NCI-H2227 (cell line): ENCODE measurements around the gene PRSS1.
"Not testable (repeated sequence)": the region's sequence is repeated elsewhere in the genome, so short reads cannot be mapped to it uniquely, and the experiment has no call there.

Experiments used
- DNase-seq: peaks from one replicate; lab custom pipeline; 2025; ENCODE audit not compliant: unreplicated experiment; lab: John Stamatoyannopoulos, UW

PRSS1 gene

GRCh38 chr7:142749218-142749993, at the start of gene PRSS1:
PRSS1 (plus strand) TSS chr7:142749472; CDS start chr7:142749485, 13 bp downstream.
- no peak for DNase-seq

GRCh38 chr7:142700935-142701334, 48.3 kb upstream of the PRSS1 start:
- DNase-seq, result not testable (repeated sequence)

GRCh38 chr7:142703655-142704305, 45.5 kb upstream of the PRSS1 start:
- no peak for DNase-seq

- not testable (repeated sequence) for DNase-seq
These were observed 40.5 kb upstream of the PRSS1 start for GRCh38 chr7:142708726-142709125.

GRCh38 chr7:142709921-142710320, 39.4 kb upstream of the PRSS1 start:
- DNase-seq, result no peak

DNA sequence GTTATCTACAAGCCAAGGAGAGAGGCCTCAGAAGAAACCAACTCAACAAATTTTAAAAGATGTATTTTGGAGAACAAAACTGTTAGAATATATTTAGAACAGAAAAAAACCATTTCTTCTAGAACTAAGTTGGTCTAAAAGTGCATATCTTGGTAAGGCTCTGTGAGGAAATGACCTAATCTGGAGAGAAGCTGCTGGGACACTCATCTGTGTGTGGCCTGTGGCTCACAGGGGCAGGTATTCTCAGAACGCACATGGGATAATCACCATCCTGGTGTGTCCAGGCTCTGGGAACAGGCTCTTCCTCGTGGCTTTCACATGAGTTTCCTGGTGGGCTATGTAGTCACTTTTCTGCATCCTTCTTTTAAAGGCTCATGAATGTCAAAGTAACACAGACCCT, 38.1 kb upstream of the PRSS1 start:
- DNase-seq, result no peak

DNA sequence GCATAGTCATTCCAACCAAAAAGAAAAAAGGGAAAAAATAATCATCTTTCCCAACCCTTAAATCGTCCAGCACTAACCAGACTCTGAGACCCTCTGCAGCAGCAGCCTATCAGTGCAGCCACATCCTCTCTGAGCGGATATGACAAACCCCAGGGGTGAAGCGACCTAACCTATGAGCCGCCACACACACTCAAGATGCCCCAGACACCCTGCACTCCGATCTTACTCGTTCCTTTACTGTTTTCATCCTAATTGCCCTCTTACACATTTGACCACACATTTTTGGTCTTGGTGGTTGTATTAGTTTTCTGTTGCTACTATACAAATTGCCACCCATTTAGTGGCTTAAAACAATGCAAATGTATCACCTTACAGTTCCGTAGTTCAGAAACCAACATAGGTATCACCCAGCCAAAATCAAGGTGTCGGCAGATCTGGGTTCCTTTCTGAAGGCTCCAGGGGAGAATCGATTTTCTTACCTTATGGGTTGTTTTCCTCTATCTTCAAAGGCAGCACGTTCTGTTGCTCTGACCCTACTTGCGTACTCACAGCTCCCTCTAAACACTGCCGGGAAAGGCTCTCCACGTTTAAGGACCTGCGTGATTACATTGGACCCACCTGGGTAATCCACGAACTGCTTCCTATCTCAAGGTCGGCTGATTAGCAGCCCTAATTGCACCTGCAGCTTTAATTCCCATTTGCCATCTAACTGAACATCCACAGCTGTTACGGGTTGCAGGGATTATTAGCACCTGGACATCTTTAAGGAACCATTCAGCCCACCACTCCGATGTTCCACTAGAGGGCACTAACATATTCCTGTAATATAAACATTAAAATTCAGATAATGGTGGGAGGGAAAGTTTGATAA, 37.3 kb upstream of the PRSS1 start:
- DNase-seq, result no peak

DNA sequence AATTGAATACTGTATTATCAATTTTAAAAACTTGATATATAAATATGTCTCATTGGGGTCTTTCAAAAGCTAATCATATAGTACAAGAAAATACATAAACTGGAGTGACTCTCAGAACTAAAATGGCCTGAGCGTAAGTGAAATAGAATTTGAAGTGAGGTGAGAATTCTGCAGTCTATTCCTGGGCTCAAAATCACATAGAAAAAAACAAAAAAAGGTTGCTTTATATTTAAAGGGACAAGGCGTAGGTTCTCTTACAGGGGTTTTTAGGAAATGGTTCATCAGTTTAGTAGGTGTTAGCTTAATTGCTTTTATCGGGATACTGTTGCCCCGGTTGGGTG, 36.7 kb upstream of the PRSS1 start:
- no peak for DNase-seq

DNA sequence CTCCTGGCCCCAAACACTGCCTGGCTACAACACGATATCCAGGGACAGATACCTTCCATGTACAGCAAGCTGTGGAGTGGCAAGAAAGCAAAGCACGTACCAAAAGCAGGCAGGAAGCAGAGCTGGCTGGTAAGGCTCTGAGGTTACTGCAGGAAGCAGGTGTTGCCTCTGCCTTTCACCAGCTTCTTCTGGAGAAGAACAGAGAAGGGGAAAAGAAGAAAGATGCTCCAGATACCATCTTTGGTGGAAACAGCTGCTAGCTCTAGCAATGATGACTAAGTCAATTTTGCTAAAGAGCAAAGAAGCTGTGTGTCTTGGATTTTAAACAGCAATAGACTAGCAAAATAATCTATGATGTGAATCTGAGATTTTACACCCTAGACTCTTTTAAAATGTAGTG, 34.9 kb upstream of the PRSS1 start:
- DNase-seq, result no peak

- no peak for DNase-seq
These were observed 32.7 kb upstream of the PRSS1 start for GRCh38 chr7:142716596-142716995.

DNA sequence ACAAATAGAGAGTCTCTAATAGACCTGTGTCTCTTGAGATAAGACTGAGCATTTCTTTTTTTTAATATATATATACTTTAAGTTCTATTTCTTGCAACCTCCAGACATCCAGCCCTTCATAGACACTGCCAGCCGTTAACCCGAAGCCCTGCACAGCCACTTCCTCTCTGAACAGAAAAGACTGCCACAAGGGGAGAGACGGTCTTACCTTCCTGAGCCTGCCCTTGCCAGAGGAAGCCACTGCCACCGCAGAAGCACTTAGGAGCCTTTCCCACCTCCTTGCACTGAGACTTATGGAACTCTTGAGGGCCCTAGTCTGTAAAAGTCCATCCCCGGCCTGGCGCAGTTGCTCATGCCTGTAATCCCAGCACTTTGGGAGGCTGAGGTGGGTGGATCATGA, 31.8 kb upstream of the PRSS1 start:
- DNase-seq, result no peak

- no peak for DNase-seq
These were observed 31.0 kb upstream of the PRSS1 start for GRCh38 chr7:142718313-142718712.

DNA sequence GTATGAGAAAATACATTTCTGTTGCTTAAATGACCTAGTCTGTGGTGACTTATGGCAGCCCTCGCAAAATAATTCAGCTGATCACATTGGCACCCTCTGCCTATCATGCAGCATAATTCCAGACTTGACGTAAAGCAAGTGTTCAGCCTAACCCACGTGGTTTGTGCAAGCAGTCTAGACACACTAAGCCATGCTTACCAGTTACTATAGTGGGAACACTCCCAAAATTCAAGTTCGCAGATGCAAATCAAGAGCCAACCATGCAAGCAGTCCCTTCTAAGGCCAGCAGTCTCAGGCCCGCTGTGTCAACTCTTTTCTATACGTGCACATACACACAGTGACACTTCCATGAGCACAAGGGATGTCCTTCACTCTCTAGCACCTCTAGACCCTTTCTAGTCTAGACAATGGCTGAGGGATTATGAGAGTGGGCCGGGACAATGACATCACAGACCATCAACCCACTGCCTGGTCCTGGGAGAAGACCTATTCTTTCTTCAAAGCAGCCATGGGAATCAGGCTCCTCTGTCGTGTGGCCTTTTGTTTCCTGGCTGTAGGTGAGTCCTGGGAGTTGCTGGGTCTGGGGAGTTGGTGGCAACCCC, 29.0 kb upstream of the PRSS1 start:
- DNase-seq, result no peak

- DNase-seq, result no peak
These were observed 28.3 kb upstream of the PRSS1 start for GRCh38 chr7:142720986-142721385.

DNA sequence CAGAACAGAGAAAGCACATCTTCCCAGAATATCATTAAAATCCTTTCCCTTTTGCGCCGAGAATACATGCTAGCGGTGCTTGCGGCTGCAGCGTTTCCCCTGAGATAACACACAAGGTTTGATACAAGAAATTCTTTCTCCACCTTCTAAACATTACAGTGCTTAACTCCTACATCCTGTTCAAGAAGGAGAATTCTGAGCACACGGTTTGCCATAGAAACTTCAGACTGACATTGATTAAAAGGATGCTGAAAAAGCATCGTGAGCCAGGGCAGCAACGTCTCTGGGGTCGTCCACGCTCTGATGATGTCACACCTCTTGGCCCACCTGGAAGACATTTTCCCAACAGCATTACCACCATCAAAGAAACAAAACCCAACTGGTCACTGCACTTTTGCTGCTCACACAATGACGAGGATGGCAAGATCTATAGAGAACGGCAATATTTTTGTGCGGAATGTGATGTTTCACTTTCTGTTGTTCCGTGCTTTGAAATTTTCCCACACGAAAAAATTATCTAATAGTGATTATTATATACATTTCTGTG, 27.0 kb upstream of the PRSS1 start:
- no peak for DNase-seq

GRCh38 chr7:142733271-142733670, 16.0 kb upstream of the PRSS1 start:
- DNase-seq, result no peak

DNA sequence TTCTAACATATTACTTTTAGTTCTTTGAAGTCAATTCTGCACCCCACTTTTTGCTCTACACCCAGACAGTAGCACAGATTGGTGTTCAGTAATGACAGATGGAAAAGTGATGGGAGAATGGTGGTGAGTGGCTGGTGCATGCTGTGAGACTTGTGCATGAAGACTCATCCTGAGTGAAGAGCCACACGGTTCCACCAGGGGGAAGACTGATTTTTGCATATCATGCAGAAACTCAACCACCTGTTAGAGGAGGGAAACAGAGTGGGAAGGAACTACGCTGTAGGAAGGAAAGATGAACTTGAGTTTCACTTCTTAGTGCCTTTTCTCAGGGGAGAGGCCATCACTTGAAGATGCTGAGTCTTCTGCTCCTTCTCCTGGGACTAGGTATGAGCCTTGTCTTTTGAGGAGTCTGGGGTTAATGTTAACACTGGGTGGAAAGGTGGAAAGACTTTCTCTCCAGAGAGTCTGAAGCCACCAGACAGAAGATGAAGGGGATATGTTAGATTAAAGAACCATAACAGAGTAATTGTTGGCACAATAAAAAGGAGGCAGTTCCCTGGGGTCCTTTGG, 9.3 kb upstream of the PRSS1 start:
- no peak for DNase-seq

DNA sequence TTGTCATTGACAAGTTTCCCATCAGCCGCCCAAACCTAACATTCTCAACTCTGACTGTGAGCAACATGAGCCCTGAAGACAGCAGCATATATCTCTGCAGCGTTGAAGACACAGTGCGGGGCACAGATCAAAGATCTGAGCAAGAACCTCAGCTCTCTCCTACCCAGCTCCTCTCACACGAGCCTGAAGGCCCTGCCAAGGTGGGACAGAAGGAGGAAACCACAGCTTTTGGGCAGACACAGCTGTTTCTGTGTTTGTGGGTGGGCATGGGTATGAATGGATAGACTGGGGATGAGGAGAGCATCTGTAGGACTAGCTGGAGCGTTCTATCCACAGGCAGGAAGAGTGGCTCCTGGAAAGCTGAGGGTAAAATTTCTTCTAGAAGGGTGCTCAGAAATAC, 8.5 kb upstream of the PRSS1 start:
- no peak for DNase-seq

- DNase-seq, result not testable (repeated sequence)
These were observed 7.3 kb upstream of the PRSS1 start for GRCh38 chr7:142741932-142742331.

DNA sequence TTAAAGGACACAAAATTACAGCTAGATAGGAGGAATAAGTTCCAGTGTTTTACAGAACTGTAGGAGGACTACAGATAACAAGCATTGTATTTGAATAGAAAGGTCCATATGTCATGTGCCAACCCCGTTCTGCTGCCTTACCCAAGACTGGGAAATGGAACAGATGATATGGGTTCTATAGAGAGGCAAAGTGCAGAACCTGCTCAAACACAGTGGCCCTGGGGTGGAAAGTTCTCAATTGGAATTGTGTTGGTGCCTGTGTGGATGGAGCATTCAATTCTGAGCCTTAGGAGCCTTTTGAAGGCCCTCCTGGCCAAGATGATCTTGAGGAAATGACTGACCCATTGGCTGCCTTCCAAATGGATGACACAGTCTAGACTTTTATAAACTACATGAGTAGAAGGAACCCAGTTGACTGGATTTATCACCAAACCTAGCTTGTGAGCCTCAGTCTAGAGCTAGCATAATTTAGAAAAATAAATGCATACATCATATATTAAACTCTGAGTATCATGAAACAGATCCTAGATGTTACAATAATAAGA, 4.1 kb upstream of the PRSS1 start:
- DNase-seq, result no peak

- no peak for DNase-seq
These were observed 3.5 kb upstream of the PRSS1 start for GRCh38 chr7:142745745-142746144.
